HepG2 (cell line): Measurements from ENCODE around the gene HOXC10. TPM values are rescaled to one million over a fixed set of nuclear protein-coding genes. Genes with fewer than 3 reads are reported as not detected.

ENCODE experiments used
- CHD2 ChIP-seq: IDR thresholded peaks from 2 replicates; pipeline ENCODE4 v1.6.1; 2011; ENCODE audit warnings: low read depth, low read length, improper control_type of control experiment
- CREB1 ChIP-seq, 2 experiments: fragments of 450-650 bp in 1 of 2; IDR thresholded peaks; 2 replicates each; pipeline ENCODE4 v1.6.1; 2016 to 2017; ENCODE audit warnings: control low read depth in 1 of 2, mild to moderate bottlenecking in 1 of 2, missing compliant biosample characterization in 1 of 2, missing genetic modification characterization in 1 of 2
- MBD4 ChIP-seq: IDR thresholded peaks from 2 replicates; pipeline ENCODE4 v1.6.1; 2012; ENCODE audit warnings: low read length, inconsistent platforms, borderline replicate concordance
- NCOA1 ChIP-seq: sonication (generic); formaldehyde crosslinking; IDR thresholded peaks from 2 replicates; pipeline ENCODE4 v1.9.0; 2021; ENCODE audit warnings: missing genetic modification reagents
- PTBP1 ChIP-seq: fragments of 200-400 bp; formaldehyde crosslinking; IDR thresholded peaks from 2 replicates; pipeline ENCODE4 v1.6.1; 2018; ENCODE audit warnings: low read length, low read depth; ENCODE audit not compliant: poor library complexity, severe bottlenecking
- REL ChIP-seq: sonication (generic); formaldehyde crosslinking; conservative IDR thresholded peaks from 2 replicates; pipeline ENCODE4 v1.8.0; 2022; ENCODE audit warnings: mild to moderate bottlenecking, missing genetic modification reagents, moderate library complexity
- ZC3H13 ChIP-seq: sonication (generic); formaldehyde crosslinking; IDR thresholded peaks from 2 replicates; pipeline ENCODE4 v1.8.1; 2023; ENCODE audit warnings: mild to moderate bottlenecking, missing genetic modification reagents, moderate library complexity
- ZC3H4 ChIP-seq: sonication (generic); formaldehyde crosslinking; IDR thresholded peaks from 2 replicates; pipeline ENCODE4 v1.4.0; 2020; ENCODE audit warnings: missing genetic modification reagents, borderline replicate concordance
- ZFP62 ChIP-seq: sonication (generic); formaldehyde crosslinking; IDR thresholded peaks from 2 replicates; pipeline ENCODE4 v1.4.0; 2020; ENCODE audit warnings: missing genetic modification reagents
- ZNF138 ChIP-seq: sonication (generic); formaldehyde crosslinking; IDR thresholded peaks from 2 replicates; pipeline ENCODE4 v1.5.0; 2020; ENCODE audit warnings: mild to moderate bottlenecking, low read depth, missing genetic modification reagents
- ZNF232 ChIP-seq: sonication (generic); formaldehyde crosslinking; IDR thresholded peaks from 2 replicates; pipeline ENCODE4 v1.4.0; 2020; ENCODE audit warnings: missing genetic modification reagents, borderline replicate concordance
- ZNF615 ChIP-seq: sonication (generic); formaldehyde crosslinking; IDR thresholded peaks from 2 replicates; pipeline ENCODE4 v1.5.0; 2020; ENCODE audit warnings: mild to moderate bottlenecking, missing genetic modification reagents, borderline replicate concordance
- ZNF703 ChIP-seq: sonication (generic); formaldehyde crosslinking; IDR thresholded peaks from 2 replicates; pipeline ENCODE4 v1.5.1; 2020; ENCODE audit warnings: missing genetic modification reagents, mild to moderate bottlenecking, moderate library complexity, borderline replicate concordance
- ZNF749 ChIP-seq: sonication (generic); formaldehyde crosslinking; IDR thresholded peaks from 2 replicates; pipeline ENCODE4 v1.8.0; 2022; ENCODE audit warnings: mild to moderate bottlenecking, missing genetic modification reagents, moderate library complexity, borderline replicate concordance
- ZSCAN22 ChIP-seq: sonication (generic); formaldehyde crosslinking; IDR thresholded peaks from 2 replicates; pipeline ENCODE4 v1.4.0; 2020; ENCODE audit warnings: mild to moderate bottlenecking, missing genetic modification reagents
- polyA plus RNA-seq, 8 experiments: library from polyadenylated mRNA; depleted of rRNA in 3 of 8; stranded (reverse) in 7 of 8; unstranded in 1 of 8; fragments of >200 nt; fragmentation: Illumina TruSeq in 4 of 8; extraction: Trizol in 4 of 8; gene quantifications; 2 replicates each; pipeline versions ENCODE4 v1.2.1 to v1.2.3, GENCODE V29; 2011 to 2016; ENCODE audit warnings: low read depth in 4 of 8, missing spikeins in 1 of 8, mixed read lengths in 1 of 8; ENCODE audit not compliant: insufficient read depth in 1 of 8
- total RNA-seq, 5 experiments: library from RNA; depleted of rRNA; stranded (reverse); fragments of >200 nt; fragmentation: Illumina TruSeq; extraction: Trizol; gene quantifications; 2 replicates each; pipeline ENCODE4 v1.2.3, GENCODE V29; 2016; ENCODE audit warnings: low read depth in 1 of 5
- TF ChIP-seq, protein P1 (sequence below): sonication (generic); formaldehyde crosslinking; IDR thresholded peaks from 2 replicates; pipeline ENCODE4 v1.4.0; 2020; ENCODE audit warnings: missing genetic modification reagents
- TF ChIP-seq, protein P2 (sequence below): sonication (generic); formaldehyde crosslinking; conservative IDR thresholded peaks from 2 replicates; pipeline ENCODE4 v1.8.0; 2022; ENCODE audit warnings: missing genetic modification reagents
- TF ChIP-seq, protein P3 (sequence below): sonication (generic); formaldehyde crosslinking; IDR thresholded peaks from 2 replicates; pipeline ENCODE4 v1.8.0; 2022; ENCODE audit warnings: mild to moderate bottlenecking, missing genetic modification reagents, borderline replicate concordance
- TF ChIP-seq, protein P4 (sequence below): sonication (generic); formaldehyde crosslinking; IDR thresholded peaks from 2 replicates; pipeline ENCODE4 v1.5.0; 2020; ENCODE audit warnings: mild to moderate bottlenecking, missing genetic modification reagents
- TF ChIP-seq, protein P5 (sequence below): sonication (generic); formaldehyde crosslinking; IDR thresholded peaks from 2 replicates; pipeline ENCODE4 v1.5.0; 2020; ENCODE audit warnings: missing genetic modification reagents
- TF ChIP-seq, protein P6 (sequence below): IDR thresholded peaks from 2 replicates; pipeline ENCODE4 v1.6.1; 2016; ENCODE audit warnings: mild to moderate bottlenecking, missing biosample characterization, missing genetic modification reagents

Gene HOXC10
- total and polyA plus RNA-seq, 2 of the 13 experiments (the other 11 are each of a cell fraction or from before 2014, with no cell fraction given) = not detected

DNA sequence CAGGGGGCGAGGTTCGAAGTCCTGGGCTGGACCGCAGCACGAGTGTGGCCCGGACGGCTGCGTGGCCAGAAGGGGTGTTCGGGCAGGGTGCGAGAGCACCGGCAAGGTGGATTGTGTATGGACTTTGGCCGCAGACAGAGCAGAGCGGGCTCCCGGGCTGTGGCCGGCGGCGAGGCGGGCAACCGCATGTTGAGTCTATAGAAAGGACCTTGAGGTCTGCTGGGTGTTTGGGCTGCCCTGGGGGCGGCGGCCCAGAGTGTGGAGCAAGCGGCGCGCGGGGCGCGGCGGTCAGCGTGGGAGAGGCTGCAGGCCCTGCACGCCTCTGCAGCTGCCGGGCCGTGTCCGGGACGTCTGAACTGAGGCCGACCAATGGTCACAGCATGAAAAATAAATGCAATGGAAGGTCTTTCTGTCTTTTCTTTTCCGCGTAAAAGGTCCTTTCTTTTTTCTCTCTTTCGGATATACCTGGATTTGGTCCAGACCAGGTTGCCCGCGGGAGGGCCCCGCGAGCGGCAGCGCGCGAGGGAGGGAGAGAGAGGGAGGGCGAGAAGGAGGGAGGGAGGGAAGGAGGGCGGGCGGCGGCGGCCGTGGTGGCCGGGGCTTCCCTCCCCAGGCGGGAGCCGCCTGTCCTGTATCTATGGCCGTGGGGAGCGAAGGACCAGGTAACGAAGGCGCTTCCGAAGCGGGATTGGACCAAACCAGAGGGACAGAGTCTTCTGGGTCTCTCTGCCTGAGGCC is 9.5 kb downstream of the HOXC10 start (continued):
- TF ChIP-seq, protein P1, sequence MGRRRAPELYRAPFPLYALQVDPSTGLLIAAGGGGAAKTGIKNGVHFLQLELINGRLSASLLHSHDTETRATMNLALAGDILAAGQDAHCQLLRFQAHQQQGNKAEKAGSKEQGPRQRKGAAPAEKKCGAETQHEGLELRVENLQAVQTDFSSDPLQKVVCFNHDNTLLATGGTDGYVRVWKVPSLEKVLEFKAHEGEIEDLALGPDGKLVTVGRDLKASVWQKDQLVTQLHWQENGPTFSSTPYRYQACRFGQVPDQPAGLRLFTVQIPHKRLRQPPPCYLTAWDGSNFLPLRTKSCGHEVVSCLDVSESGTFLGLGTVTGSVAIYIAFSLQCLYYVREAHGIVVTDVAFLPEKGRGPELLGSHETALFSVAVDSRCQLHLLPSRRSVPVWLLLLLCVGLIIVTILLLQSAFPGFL (CRISPR knock-in tag) = no peak
- TF ChIP-seq, protein P2, sequence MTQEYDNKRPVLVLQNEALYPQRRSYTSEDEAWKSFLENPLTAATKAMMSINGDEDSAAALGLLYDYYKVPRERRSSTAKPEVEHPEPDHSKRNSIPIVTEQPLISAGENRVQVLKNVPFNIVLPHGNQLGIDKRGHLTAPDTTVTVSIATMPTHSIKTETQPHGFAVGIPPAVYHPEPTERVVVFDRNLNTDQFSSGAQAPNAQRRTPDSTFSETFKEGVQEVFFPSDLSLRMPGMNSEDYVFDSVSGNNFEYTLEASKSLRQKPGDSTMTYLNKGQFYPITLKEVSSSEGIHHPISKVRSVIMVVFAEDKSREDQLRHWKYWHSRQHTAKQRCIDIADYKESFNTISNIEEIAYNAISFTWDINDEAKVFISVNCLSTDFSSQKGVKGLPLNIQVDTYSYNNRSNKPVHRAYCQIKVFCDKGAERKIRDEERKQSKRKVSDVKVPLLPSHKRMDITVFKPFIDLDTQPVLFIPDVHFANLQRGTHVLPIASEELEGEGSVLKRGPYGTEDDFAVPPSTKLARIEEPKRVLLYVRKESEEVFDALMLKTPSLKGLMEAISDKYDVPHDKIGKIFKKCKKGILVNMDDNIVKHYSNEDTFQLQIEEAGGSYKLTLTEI = no peak
- TF ChIP-seq PTBP1 = no peak
- TF ChIP-seq CREB1 (IDR thresholded peaks at IDR 0.05) = no peak
- TF ChIP-seq CREB1 (CRISPR knock-in tag; IDR thresholded peaks at IDR 0.05) = no peak
- TF ChIP-seq ZNF749 (CRISPR knock-in tag) = no peak
- TF ChIP-seq ZSCAN22 (CRISPR knock-in tag) = no peak
- TF ChIP-seq ZNF232 (CRISPR knock-in tag) = no peak
- TF ChIP-seq ZNF703 (CRISPR knock-in tag) = no peak
- no peak for TF ChIP-seq ZFP62
- TF ChIP-seq ZC3H13 (CRISPR knock-in tag) = no peak
- TF ChIP-seq, protein P3, sequence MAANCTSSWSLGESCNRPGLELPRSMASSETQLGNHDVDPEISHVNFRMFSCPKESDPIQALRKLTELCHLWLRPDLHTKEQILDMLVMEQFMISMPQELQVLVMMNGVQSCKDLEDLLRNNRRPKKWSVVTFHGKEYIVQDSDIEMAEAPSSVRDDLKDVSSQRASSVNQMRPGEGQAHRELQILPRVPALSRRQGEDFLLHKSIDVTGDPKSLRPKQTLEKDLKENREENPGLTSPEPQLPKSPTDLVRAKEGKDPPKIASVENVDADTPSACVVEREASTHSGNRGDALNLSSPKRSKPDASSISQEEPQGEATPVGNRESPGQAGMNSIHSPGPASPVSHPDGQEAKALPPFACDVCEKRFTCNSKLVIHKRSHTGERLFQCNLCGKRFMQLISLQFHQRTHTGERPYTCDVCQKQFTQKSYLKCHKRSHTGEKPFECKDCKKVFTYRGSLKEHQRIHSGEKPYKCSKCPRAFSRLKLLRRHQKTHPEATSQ = no peak
- TF ChIP-seq CHD2 = no peak
- TF ChIP-seq, protein P4, sequence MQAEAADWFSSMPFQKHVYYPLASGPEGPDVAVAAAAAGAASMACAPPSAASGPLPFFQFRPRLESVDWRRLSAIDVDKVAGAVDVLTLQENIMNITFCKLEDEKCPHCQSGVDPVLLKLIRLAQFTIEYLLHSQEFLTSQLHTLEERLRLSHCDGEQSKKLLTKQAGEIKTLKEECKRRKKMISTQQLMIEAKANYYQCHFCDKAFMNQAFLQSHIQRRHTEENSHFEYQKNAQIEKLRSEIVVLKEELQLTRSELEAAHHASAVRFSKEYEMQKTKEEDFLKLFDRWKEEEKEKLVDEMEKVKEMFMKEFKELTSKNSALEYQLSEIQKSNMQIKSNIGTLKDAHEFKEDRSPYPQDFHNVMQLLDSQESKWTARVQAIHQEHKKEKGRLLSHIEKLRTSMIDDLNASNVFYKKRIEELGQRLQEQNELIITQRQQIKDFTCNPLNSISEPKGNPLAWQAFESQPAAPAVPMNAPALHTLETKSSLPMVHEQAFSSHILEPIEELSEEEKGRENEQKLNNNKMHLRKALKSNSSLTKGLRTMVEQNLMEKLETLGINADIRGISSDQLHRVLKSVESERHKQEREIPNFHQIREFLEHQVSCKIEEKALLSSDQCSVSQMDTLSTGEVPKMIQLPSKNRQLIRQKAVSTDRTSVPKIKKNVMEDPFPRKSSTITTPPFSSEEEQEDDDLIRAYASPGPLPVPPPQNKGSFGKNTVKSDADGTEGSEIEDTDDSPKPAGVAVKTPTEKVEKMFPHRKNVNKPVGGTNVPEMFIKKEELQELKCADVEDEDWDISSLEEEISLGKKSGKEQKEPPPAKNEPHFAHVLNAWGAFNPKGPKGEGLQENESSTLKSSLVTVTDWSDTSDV (CRISPR knock-in tag) = peak; percentile 23; the same call in 1 of the 2 replicates
- TF ChIP-seq REL = no peak
- no peak for TF ChIP-seq MBD4
- no peak for TF ChIP-seq ZC3H4
- TF ChIP-seq, protein P5, sequence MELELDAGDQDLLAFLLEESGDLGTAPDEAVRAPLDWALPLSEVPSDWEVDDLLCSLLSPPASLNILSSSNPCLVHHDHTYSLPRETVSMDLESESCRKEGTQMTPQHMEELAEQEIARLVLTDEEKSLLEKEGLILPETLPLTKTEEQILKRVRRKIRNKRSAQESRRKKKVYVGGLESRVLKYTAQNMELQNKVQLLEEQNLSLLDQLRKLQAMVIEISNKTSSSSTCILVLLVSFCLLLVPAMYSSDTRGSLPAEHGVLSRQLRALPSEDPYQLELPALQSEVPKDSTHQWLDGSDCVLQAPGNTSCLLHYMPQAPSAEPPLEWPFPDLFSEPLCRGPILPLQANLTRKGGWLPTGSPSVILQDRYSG (CRISPR knock-in tag) = no peak
- no peak for TF ChIP-seq NCOA1 (CRISPR knock-in tag)
- TF ChIP-seq ZNF615 (CRISPR knock-in tag) = no peak
- no peak for TF ChIP-seq ZNF138 (CRISPR knock-in tag)
- TF ChIP-seq, protein P6, sequence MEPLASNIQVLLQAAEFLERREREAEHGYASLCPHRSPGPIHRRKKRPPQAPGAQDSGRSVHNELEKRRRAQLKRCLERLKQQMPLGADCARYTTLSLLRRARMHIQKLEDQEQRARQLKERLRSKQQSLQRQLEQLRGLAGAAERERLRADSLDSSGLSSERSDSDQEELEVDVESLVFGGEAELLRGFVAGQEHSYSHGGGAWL (CRISPR knock-in tag) = no peak
